Stimulated activated CD4-positive, alpha-beta T cell treated with anti-CD3 and anti-CD28 coated beads, TNF-alpha, amount 100 ng/mL, for 4 hours (primary cell): ENCODE measurements around the gene OR5H6.
"Not testable (repeated sequence)": the region's sequence is repeated elsewhere in the genome, so short reads cannot be mapped to it uniquely, and the experiment has no call there.

Source experiments
- DNase-seq, 3 experiments: peaks; one replicate each; pipeline ENCODE4 v3.0.0-alpha.2; 2020; ENCODE audit warnings: low read depth in 3 of 3

Gene OR5H6

GRCh38 chr3:98263944-98264343 is at the start of gene OR5H6:
TSS of gene OR5H6 (plus strand) at chr3:98264244. CDS start at chr3:98264333, 89 bp downstream.
- no peak for DNase-seq

GRCh38 chr3:98215051-98215450 is 49.0 kb upstream of the OR5H6 start:
- DNase-seq = no peak

GRCh38 chr3:98223907-98224672 is 40.0 kb upstream of the OR5H6 start:
- no peak for DNase-seq

GRCh38 chr3:98232489-98232888 is 31.6 kb upstream of the OR5H6 start:
- no peak for DNase-seq

- DNase-seq = no peak
These were observed 30.6 kb upstream of the OR5H6 start for GRCh38 chr3:98233468-98233867.

GRCh38 chr3:98240131-98240530 is 23.9 kb upstream of the OR5H6 start:
- DNase-seq = no peak

- DNase-seq = no peak
These were observed 21.9 kb upstream of the OR5H6 start for GRCh38 chr3:98242155-98242554.

GRCh38 chr3:98243843-98244242 is 20.2 kb upstream of the OR5H6 start:
- DNase-seq = no peak

- DNase-seq = no peak
These were observed 17.9 kb upstream of the OR5H6 start for GRCh38 chr3:98246142-98246541.

- not testable (repeated sequence) for DNase-seq
These were observed 8.0 kb upstream of the OR5H6 start for GRCh38 chr3:98256026-98256425.

GRCh38 chr3:98259707-98260106 is 4.3 kb upstream of the OR5H6 start:
- no peak for DNase-seq

- no peak for DNase-seq
These were observed 2.0 kb upstream of the OR5H6 start for GRCh38 chr3:98262046-98262445.

GRCh38 chr3:98269846-98270245 is 5.8 kb downstream of the OR5H6 start:
- DNase-seq = no peak

GRCh38 chr3:98272126-98272525 is 8.1 kb downstream of the OR5H6 start:
- no peak for DNase-seq

- no peak for DNase-seq
These were observed 10.9 kb downstream of the OR5H6 start for GRCh38 chr3:98274914-98275313.

GRCh38 chr3:98282205-98282604 is 18.2 kb downstream of the OR5H6 start, which contains the start of gene OR5H2:
TSS of gene OR5H2 (plus strand) at chr3:98282505. CDS start at chr3:98282903, 398 bp downstream.
- no peak for DNase-seq

GRCh38 chr3:98290916-98291315 is 26.9 kb downstream of the OR5H6 start:
- DNase-seq = no peak

- DNase-seq = no peak
These were observed 27.4 kb downstream of the OR5H6 start for GRCh38 chr3:98291332-98291957.
